Activated naive CD8-positive, alpha-beta T cell treated with anti-CD3 and anti-CD28 coated beads for 36 hours (primary cell): ENCODE data around the gene TMEM184B. TPM values are rescaled to one million over a fixed set of nuclear protein-coding genes. Genes with fewer than 3 reads are reported as not detected.

Experiments used
- DNase-seq: peaks from one replicate; pipeline ENCODE4 v3.0.0; 2021
- H3K27ac Mint-ChIP-seq: one replicate; pipeline ENCODE4 v1.8.0; 2022; ENCODE audit warnings: mild to moderate bottlenecking, moderate library complexity, mixed read lengths
- H3K27me3 Mint-ChIP-seq: one replicate; pipeline ENCODE4 v1.8.0; 2022; ENCODE audit warnings: mild to moderate bottlenecking, mixed read lengths
- H3K36me3 Mint-ChIP-seq: one replicate; pipeline ENCODE4 v1.8.0; 2021; ENCODE audit warnings: mild to moderate bottlenecking, mixed read lengths
- H3K4me1 Mint-ChIP-seq: one replicate; pipeline ENCODE4 v1.8.0; 2021; ENCODE audit warnings: mixed read lengths
- H3K4me3 Mint-ChIP-seq: one replicate; pipeline ENCODE4 v1.8.0; 2022; ENCODE audit warnings: mild to moderate bottlenecking, moderate library complexity, mixed read lengths
- H3K9me3 Mint-ChIP-seq: one replicate; pipeline ENCODE4 v1.8.0; 2022; ENCODE audit warnings: mixed read lengths
- total RNA-seq, 2 experiments: library from RNA; stranded (reverse); gene quantifications; one replicate each; pipeline ENCODE4 v1.2.3, GENCODE V29; 2021

Gene TMEM184B
- total RNA-seq, 2 experiments from 2014 or later = 18.2 to 20.0 TPM

DNA sequence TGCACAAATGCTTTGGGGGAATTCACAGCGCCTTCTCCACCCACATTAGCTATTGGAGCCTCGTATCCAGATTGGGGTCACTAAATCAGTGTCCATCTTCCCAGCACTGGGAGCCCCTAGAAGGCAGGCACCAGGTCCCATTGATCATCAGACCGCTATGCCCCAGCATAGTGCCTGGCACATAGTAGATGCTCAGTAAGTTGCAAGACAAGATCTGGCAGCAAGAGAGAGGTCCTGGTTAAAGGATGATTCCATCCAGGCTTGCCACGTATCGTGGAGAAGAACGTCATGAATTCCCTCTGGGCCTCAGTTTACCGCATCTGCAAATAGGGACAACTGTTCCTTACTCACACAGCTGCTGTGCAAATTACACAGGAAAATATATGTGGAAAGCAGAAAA, 1.7 kb downstream of the TMEM184B start:
- H3K27me3 Mint-ChIP-seq = no peaks in the 10 kb centered on the region
- H3K4me1 Mint-ChIP-seq = peaks cover 49% of the 10 kb centered on the region
- H3K27ac Mint-ChIP-seq = no peak overlapping the region
- no peaks in the 10 kb centered on the region for H3K9me3 Mint-ChIP-seq
- H3K4me3 Mint-ChIP-seq = no peak overlapping the region
- no peak for DNase-seq
- peaks cover 2% of the 10 kb centered on the region for H3K36me3 Mint-ChIP-seq

DNA sequence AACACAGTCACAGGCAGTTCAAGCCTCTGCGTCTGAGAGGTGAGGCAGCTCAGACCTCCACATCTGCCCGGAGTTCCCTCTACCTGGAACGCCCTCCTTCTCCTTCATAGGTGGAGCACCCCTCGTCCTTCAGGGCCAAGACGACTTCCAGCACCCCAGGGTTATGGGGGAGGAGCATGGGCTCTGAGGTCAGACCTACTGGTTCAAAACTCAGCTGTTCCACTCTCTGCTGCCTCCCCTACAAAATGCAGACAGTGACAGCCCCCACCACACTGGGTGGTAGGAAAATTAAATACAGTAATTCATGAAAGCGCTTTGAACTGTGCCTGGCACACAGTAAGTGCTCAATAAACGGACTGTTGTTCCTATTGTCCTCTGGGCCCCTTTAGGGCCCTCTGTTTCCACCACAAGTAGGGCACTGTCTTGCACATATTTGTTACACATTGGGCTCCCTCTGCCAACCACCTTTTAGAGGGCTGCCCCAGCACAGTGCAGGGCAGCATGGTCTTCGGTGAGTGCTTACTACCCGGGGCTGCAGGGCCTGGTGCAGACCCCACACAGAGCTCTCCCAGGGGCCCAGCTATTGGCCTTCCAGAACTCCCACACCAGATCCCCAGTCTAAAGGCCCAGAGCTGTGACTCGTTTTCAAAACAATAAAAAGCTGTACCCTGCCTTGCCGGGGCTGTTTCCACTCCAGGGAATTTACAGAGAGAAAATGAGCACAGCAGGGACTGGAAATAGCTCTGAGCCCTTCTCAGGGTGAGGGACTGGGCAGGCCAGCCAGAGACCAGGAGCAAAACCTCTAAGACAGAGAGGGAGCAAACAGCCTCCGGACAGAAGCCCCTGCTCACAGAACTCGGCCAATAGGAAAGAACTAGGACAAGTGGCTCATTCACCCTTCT, 2.5 kb downstream of the TMEM184B start:
- Mint-ChIP-seq H3K4me3 (no peak overlapping the region), H3K36me3 (peaks cover 2% of the 10 kb centered on the region), H3K27ac (no peak overlapping the region), H3K9me3 (no peaks in the 10 kb centered on the region), H3K4me1 (peaks cover 50% of the 10 kb centered on the region), H3K27me3 (no peaks in the 10 kb centered on the region)
- no peak for DNase-seq

DNA sequence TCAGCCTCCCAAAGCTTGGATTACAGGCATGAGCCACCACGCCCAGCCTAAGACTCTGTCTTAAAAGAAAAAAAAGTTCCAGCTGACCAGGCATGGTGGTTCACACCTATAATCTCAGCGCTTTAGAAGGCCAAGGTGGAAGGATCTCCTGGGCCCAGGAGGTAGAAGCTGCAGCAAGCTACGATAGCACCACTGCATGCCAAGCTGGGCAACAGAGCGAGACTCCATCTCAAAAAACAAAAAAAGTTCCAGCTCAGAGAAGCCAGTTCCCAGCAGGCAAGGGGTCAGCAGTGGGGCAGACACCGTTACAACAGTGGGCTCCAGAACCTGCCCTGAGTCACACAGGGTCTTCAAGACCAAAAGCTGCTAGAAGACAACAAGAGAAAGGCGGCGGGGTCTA, 3.3 kb downstream of the TMEM184B start:
- DNase-seq = no peak
- Mint-ChIP-seq H3K4me1 (peaks cover 52% of the 10 kb centered on the region), H3K27me3 (no peaks in the 10 kb centered on the region), H3K4me3 (no peak overlapping the region), H3K36me3 (peaks cover 2% of the 10 kb centered on the region), H3K9me3 (no peaks in the 10 kb centered on the region), H3K27ac (no peak overlapping the region)

DNA sequence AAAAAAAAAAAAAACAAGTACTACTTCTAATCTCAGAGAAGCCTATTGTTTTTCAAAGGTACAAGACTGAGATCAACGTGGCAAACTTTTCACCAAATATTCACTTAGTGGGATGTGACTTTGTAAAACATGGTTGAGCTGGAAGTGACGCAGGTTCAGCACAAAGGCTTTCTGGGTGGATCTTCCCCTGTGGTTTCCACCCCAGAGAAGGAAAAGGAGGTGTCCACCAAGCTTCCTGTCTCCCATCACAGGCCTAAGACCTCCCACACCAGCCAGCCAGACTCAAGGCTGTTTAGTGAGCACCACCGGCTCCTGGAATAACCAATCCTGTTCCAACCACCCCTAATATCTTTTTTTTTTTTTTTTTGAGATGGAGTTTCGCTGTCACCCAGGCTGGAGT, 5.7 kb downstream of the TMEM184B start:
- no peak overlapping the region for H3K4me3 Mint-ChIP-seq
- DNase-seq = peak; percentile 39
- peaks cover 51% of the 10 kb centered on the region for H3K4me1 Mint-ChIP-seq
- no peaks in the 10 kb centered on the region for H3K27me3 Mint-ChIP-seq
- no peaks in the 10 kb centered on the region for H3K9me3 Mint-ChIP-seq
- H3K27ac Mint-ChIP-seq = peak overlapping the region; percentile 60
- H3K36me3 Mint-ChIP-seq = peaks cover 3% of the 10 kb centered on the region

DNA sequence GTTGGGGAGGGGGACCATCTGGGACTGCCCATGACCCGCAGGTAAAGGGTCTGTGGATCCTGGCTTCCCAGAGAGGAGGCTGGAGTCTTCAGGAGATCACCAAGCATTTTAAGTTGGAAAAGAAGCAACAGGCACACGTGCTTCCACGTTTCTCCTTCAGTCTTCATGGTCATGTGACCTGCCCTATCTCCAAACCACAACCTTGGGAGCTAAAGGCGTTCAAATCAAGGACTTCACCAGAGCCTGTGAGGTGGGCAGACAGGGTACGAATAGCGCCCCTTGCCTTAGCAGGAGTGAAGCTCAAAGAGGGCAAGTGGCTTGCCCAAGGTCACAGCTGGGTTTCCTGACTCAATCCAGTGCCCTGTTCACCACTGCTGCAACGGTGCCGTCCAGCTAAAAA, 6.7 kb downstream of the TMEM184B start:
- H3K4me3 Mint-ChIP-seq = no peak overlapping the region
- peaks cover 3% of the 10 kb centered on the region for H3K36me3 Mint-ChIP-seq
- DNase-seq = no peak
- peaks cover 42% of the 10 kb centered on the region for H3K4me1 Mint-ChIP-seq
- peak overlapping the region; percentile 51 for H3K27ac Mint-ChIP-seq
- H3K27me3 Mint-ChIP-seq = no peaks in the 10 kb centered on the region
- H3K9me3 Mint-ChIP-seq = no peaks in the 10 kb centered on the region

DNA sequence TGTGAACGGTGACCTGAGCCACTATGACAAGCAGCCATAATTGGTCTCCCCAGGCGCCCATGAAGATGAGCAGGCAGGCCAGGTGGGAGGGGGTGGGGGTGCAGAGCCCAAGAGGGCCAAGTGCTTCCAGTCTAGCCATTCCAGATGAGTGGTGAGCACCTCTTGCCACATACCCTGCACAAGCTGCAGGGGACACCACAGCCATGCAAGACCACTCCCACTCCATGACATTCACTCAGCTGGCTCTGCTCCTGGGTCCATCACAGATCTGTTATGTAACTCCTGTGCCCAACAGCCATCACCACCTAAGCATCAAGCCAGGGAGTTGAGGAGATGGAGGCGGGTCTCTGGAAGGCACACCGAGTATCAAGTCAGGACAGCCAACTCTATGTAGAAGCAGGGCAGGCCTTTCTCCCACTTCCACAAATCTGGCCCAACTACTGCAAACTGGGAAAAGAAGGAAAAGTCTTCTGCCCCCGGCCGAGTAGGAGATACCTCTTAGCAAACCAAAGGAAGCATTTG, 8.4 kb downstream of the TMEM184B start:
- no peaks in the 10 kb centered on the region for H3K9me3 Mint-ChIP-seq
- no peaks in the 10 kb centered on the region for H3K27me3 Mint-ChIP-seq
- H3K36me3 Mint-ChIP-seq = peaks cover 3% of the 10 kb centered on the region
- H3K4me3 Mint-ChIP-seq = no peak overlapping the region
- H3K27ac Mint-ChIP-seq = no peak overlapping the region
- no peak for DNase-seq
- H3K4me1 Mint-ChIP-seq = peaks cover 36% of the 10 kb centered on the region

DNA sequence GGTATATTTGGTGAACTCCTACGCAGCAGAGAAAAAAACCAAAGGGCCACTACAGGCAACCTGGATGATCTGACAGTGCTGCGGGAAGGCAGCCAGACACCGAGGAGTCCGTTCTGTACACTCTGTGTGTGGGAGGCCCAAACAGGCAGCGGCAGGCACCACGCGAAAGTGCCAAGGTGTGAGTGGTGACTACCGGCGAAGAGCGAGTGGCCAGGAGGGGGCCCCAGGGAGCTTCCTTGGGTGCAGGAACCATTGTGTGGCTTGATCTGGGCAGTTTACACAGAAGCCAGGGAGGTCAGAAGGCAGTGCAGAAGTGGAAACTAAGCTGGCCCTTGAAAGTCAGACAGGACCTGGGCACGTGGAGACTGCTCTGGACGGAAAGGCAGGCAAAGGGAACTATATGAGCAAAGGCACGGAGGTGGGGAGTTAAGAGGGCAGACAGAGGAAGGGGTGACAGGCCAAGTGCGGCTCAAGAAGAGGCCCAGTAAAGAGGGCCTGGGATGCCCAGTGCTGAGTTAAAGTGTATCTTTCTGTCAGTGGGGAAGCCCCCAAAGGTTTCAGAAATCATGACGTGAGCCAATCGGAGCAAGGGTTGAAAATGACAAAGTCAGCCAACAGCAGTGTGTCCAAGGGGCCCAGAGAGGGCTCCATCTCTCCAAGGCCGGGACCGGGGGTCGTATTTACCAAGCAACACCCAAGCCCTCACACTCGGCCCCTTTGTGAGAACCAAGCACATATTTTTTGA, 10.6 kb downstream of the TMEM184B start:
- Mint-ChIP-seq H3K4me3 (no peak overlapping the region), H3K27me3 (no peaks in the 10 kb centered on the region), H3K27ac (peak overlapping the region; percentile 11), H3K9me3 (no peaks in the 10 kb centered on the region), H3K4me1 (peaks cover 24% of the 10 kb centered on the region), H3K36me3 (peaks cover 1% of the 10 kb centered on the region)
- peak; percentile 43 for DNase-seq

DNA sequence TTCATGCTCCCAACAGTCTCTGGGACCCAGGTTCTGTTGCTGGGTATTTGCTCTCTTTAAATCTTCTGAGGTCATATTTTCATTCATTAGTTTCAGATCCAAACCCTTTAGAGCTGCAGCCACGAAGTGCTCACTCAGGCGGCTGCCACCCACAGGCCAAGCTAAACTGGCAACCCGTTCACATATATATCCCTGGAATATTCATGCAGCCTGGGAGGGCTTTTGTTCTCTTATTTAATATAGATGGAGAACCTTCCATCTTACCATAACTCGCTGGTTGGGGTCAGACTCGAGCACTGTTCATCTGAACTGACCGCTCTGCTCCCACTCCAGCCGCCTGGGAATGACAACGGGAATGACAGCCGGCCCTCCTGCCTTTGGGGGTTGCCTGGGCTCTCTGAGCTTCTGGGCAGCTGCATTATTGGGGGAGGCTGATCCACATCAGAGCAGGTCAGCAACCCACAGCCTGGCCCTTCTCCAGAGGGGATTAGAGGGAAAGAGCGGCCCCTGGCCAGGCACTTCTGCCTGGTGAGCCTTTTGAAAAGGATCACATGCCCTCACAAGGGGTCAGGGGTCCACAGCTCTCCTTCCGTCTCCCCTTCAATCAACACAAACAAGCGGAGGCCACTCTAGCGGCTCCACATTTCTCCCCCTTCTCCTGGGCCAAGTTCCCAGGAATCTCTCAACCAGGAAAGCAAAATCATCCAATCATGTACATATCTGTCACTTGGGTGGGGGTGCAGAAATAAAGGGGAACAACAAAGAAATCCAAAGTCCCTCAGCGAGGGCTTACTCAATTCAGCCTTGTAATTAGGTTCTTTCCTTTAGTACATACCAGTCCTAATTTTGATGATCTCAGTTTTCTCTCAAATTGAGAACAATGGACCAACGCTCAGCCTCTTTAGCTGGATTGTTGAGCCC, 11.8 kb downstream of the TMEM184B start:
- no peak for DNase-seq
- H3K9me3 Mint-ChIP-seq = no peaks in the 10 kb centered on the region
- H3K36me3 Mint-ChIP-seq = peaks cover 1% of the 10 kb centered on the region
- H3K4me1 Mint-ChIP-seq = peaks cover 14% of the 10 kb centered on the region
- no peaks in the 10 kb centered on the region for H3K27me3 Mint-ChIP-seq
- no peak overlapping the region for H3K4me3 Mint-ChIP-seq
- H3K27ac Mint-ChIP-seq = no peak overlapping the region

DNA sequence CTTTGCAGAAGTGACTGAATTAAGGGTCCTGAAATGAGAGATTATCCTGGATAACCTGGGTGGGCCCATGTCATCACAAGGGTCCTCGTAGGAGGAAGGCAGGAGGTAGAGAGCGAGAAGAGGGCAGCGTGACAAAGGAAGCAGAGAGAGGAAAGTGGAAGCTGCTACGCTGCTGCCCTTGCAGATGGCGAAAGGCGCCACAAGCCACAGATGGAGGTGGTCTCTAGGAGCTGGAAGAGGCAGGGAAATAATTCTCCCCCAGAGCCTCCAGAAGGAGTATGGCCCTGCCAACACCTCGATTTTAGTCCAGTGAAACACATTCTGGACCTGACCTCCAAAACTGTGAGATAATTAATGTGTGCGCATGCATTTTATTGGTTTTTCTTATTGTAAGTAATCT, 13.4 kb downstream of the TMEM184B start:
- H3K27ac Mint-ChIP-seq = no peak overlapping the region
- H3K9me3 Mint-ChIP-seq = no peaks in the 10 kb centered on the region
- peaks cover 11% of the 10 kb centered on the region for H3K4me1 Mint-ChIP-seq
- DNase-seq = no peak
- H3K36me3 Mint-ChIP-seq = peaks cover 1% of the 10 kb centered on the region
- no peaks in the 10 kb centered on the region for H3K27me3 Mint-ChIP-seq
- no peak overlapping the region for H3K4me3 Mint-ChIP-seq

DNA sequence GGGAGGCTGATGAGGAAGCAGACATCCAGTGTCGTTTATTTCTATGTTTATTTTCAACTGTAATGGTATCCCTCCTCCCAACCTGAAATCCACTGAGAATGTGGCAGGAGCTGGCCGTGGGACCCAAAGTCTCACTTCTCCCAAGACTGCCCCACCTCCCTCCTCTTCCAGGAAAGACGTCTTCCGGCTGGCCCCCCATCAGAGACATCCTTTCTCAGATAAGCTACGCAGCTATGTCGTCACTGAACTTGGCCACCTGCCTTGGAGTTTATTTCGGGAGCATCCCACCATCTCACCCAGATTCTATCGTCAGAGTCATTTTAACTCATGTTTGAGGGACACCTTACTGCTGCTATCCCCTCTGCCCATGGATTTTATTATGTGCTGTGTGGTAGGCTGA, 13.9 kb downstream of the TMEM184B start:
- Mint-ChIP-seq H3K36me3 (peaks cover 1% of the 10 kb centered on the region), H3K27ac (no peak overlapping the region), H3K27me3 (no peaks in the 10 kb centered on the region), H3K4me3 (no peak overlapping the region), H3K9me3 (no peaks in the 10 kb centered on the region), H3K4me1 (peaks cover 11% of the 10 kb centered on the region)
- no peak for DNase-seq

DNA sequence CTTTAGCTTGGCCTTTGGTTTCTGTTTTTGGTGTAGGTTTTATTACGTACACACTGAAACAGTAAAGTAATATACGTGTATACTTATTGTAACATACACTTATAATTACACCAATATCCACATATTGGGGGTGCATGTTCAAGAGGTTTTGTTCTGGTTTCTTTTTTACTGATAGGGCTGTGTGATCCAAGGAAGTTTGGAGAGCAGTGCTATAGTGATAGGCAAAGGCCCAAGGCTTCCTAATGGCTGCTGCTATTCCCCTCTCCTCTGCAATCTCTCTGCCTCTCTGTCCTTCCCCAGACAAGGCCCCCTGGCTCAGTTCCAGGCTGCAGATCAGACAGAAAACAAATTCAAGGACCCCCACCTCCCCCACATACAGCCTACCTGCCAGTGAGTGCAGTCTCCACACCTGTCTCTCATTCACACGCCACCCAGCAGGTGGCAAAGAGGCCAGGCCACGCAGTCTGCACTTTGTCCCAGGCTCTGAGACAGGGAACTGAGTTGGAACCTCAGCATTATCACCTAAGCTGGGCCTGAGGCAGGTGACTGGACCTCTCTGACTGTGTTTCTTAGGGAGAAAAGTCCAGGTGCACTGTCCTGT, 15.1 kb downstream of the TMEM184B start:
- Mint-ChIP-seq H3K9me3 (no peaks in the 10 kb centered on the region), H3K36me3 (no peaks in the 10 kb centered on the region), H3K4me3 (no peak overlapping the region), H3K27ac (no peak overlapping the region), H3K4me1 (peaks cover 10% of the 10 kb centered on the region), H3K27me3 (no peaks in the 10 kb centered on the region)
- no peak for DNase-seq

DNA sequence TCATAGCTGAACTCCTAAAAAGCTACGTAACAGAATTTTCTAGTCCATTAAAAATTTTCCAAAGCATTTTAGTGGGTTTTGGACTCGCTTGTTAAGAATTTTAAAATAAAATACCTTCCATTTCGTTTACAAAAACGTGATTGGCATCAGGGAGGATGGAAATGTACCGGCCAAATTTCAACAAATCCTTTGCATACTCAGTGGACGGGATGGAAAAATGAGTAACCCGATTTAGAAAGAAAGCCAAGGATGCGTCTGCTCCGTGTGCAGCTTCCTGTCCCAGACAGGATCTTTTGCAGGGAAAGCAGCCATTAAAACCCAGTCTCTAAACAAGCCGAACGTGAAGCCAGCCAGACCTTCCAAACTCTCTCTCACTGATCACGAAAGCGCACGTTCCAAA, 15.6 kb downstream of the TMEM184B start:
- H3K27ac Mint-ChIP-seq = no peak overlapping the region
- no peak for DNase-seq
- no peak overlapping the region for H3K4me3 Mint-ChIP-seq
- no peaks in the 10 kb centered on the region for H3K36me3 Mint-ChIP-seq
- no peaks in the 10 kb centered on the region for H3K27me3 Mint-ChIP-seq
- peaks cover 6% of the 10 kb centered on the region for H3K4me1 Mint-ChIP-seq
- no peaks in the 10 kb centered on the region for H3K9me3 Mint-ChIP-seq

DNA sequence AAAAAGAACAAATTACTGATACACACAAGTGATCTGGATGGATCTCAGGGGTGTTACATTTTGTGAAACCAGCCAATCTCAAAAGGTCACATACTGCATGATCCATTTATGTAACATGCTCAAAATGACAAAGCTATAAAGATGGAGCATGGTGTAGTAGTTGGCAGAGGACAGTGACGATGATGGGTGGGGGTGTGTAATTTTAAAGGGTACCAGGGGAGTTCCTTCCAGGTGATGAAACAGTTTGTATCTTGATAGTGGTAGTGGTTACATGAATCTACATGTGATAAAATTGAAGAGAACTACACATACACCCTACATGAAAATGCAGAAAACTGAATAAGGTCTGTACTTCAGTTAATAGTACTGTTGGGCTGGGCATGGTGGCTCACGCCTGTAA, 17.1 kb downstream of the TMEM184B start:
- H3K27me3 Mint-ChIP-seq = no peaks in the 10 kb centered on the region
- DNase-seq = no peak
- H3K27ac Mint-ChIP-seq = no peak overlapping the region
- peaks cover 4% of the 10 kb centered on the region for H3K4me1 Mint-ChIP-seq
- H3K9me3 Mint-ChIP-seq = no peaks in the 10 kb centered on the region
- peaks cover 1% of the 10 kb centered on the region for H3K36me3 Mint-ChIP-seq
- no peak overlapping the region for H3K4me3 Mint-ChIP-seq

DNA sequence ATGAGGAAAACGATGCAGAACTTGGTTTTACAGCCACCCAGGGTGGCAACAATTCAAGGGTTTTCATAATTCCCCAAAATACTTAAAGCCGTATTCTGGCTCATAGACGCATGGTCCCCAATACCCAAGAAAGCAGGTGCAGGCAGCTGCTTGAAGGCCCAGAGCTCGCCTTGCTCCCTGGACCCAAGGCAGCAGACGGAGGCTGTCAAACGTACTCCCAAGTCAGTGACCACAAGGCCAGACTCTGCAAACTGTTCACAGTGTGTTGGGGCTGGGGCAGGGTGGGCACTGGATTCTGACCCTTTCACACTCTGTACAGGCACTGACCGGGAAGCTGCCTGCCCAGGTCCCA, 21.5 kb downstream of the TMEM184B start:
- H3K36me3 Mint-ChIP-seq = peaks cover 9% of the 10 kb centered on the region
- H3K27ac Mint-ChIP-seq = no peak overlapping the region
- H3K4me3 Mint-ChIP-seq = no peak overlapping the region
- no peaks in the 10 kb centered on the region for H3K9me3 Mint-ChIP-seq
- no peak for DNase-seq
- H3K4me1 Mint-ChIP-seq = no peaks in the 10 kb centered on the region
- H3K27me3 Mint-ChIP-seq = no peaks in the 10 kb centered on the region
